Activated T-cell treated with anti-CD3 and anti-CD28 coated beads for 48 hours (primary cell): ENCODE data around the gene CPD.

Source experiments
- DNase-seq: peaks from one replicate; pipeline ENCODE4 v3.0.0-alpha.2; 2020; ENCODE audit warnings: low read depth

CPD gene

DNA sequence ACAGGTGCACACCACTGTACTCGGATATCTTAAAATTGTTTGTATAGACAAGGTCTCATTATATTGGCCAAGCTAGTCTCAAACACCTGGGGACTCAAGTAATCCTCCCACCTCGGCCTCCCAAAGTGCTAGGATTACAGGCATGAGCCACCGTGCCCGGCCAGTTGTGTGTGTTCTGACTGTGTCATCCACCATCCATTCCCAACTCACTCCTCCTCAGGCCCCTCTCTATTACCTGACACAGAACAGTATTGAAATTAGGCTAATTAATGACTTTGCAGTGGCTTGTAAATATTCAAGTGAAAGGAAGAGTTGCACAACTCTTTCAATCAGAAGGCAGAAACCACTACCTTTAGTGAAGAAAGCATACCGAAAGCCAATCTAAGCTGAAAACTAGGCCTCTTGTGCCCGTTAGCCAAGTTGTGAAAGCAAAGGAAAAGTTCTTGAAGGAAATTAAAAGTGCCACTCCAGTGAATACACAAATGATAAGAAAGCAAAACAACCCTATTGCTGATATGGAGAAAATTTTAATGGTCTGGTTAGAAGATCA, 127.2 kb downstream of the CPD start:
- no peak for DNase-seq

- no peak for DNase-seq
Observed at GRCh38 chr17:30506481-30506880, 127.8 kb downstream of the CPD start.

DNA sequence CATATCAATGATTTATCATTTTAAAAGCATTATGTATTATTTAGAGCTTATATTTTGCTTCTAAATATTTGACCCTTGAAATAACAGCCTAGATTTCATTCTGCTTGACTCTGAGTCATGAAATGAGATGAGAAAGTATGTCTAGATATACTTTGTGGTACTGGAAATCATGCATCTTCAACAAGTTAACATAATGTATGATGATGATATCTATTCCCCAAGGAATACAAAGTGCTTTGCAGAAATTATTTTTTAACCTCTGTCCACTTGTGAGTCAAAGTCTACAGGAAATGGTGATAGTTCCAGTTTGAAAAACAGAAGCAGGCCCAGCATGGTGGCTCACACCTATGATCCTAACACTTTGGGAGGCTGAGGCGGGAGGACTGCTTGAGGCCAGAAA, 134.6 kb downstream of the CPD start:
- DNase-seq = no peak

GRCh38 chr17:30514895-30515596, 136.3 kb downstream of the CPD start:
- no peak for DNase-seq

DNA sequence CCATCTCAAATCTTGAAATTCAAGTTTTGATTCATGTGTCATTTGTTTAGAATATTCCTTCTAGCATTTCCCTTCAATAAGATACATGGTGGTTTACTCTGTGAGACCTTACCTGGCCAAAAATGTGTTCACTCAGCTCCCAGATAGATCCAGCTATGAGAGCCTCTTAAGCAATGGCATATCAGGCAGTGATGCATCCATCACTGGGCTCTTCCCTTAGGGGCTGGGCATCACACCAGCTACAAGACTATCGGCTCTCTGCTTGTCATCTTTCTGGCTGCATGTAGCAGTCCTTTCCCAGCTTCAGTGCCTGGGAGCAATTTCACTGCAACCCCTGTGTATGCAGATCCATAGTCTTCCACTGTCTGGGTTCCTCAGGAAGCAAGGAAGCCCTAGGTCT, 139.1 kb downstream of the CPD start:
- DNase-seq = no peak

GRCh38 chr17:30519166-30519565, 140.4 kb downstream of the CPD start:
- no peak for DNase-seq
